ENCODE measurements around the gene OGFRL1.

GRCh38 chr6:71345476-71346333 lies 57.1 kb downstream of the OGFRL1 start:
- TF ChIP-seq, protein P1, sequence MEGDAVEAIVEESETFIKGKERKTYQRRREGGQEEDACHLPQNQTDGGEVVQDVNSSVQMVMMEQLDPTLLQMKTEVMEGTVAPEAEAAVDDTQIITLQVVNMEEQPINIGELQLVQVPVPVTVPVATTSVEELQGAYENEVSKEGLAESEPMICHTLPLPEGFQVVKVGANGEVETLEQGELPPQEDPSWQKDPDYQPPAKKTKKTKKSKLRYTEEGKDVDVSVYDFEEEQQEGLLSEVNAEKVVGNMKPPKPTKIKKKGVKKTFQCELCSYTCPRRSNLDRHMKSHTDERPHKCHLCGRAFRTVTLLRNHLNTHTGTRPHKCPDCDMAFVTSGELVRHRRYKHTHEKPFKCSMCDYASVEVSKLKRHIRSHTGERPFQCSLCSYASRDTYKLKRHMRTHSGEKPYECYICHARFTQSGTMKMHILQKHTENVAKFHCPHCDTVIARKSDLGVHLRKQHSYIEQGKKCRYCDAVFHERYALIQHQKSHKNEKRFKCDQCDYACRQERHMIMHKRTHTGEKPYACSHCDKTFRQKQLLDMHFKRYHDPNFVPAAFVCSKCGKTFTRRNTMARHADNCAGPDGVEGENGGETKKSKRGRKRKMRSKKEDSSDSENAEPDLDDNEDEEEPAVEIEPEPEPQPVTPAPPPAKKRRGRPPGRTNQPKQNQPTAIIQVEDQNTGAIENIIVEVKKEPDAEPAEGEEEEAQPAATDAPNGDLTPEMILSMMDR (conservative IDR thresholded peaks at IDR 0.05): no peak
- TF ChIP-seq ZFX (IDR thresholded peaks at IDR 0.05): no peak

Measured in C4-2B (cell line).